CD4-positive, alpha-beta T cell (primary cell): ENCODE measurements around the gene RAD18. TPM values are rescaled to one million over a fixed set of nuclear protein-coding genes. Genes with fewer than 3 reads are reported as not detected.

ENCODE experiments used
- ATAC-seq: fragments of 200-7000 bp; cut with Tn5 transposase; one replicate; pipeline ENCODE4 v1.10.0; 2022; ENCODE audit warnings: mild to moderate bottlenecking; ENCODE audit not compliant: poor library complexity
- CTCF ChIA-PET: fragments of 350-600 bp; sonication (Branson Sonifier 250); formaldehyde crosslinking; loops from one replicate; lab custom pipeline; 2021; ENCODE audit warnings: antibody characterized with exemption, inconsistent platforms; lab: Charles Lee
- POLR2A ChIA-PET: fragments of 350-600 bp; sonication (Branson Sonifier 250); formaldehyde crosslinking; loops from one replicate; lab custom pipeline; 2021; ENCODE audit warnings: antibody characterized with exemption, inconsistent platforms; lab: Charles Lee
- DNase-seq, 14 experiments: peaks; one replicate each; pipeline ENCODE4 v3.0.0-alpha.2; 2013 to 2020; ENCODE audit warnings: mixed read lengths in 2 of 14
- H3K27ac ChIP-seq, 2 donors: one replicate each; pipeline versions ENCODE4 v1.5.1 to v1.7.0; 2013; ENCODE audit warnings: low read length in 2 of 2, low read depth in 1 of 2, mild to moderate bottlenecking in 1 of 2
- H3K27me3 ChIP-seq, 2 experiments: 1 replicate in 1 of 2; 2 replicates in 1 of 2; pipeline versions ENCODE4 v1.6.1 to v1.7.0; 2013; ENCODE audit warnings: low read length in 2 of 2, control low read depth in 1 of 2, mild to moderate bottlenecking in 1 of 2, moderate library complexity in 1 of 2; ENCODE audit not compliant: insufficient read depth in 2 of 2, control insufficient read depth in 1 of 2
- H3K36me3 ChIP-seq: one replicate; pipeline ENCODE4 v1.6.1; 2013; ENCODE audit warnings: low read length, control low read depth; ENCODE audit not compliant: insufficient read depth
- H3K4me1 ChIP-seq: one replicate; pipeline ENCODE4 v1.6.1; 2013; ENCODE audit warnings: low read length, control low read depth; ENCODE audit not compliant: insufficient read depth
- H3K4me3 ChIP-seq: one replicate; pipeline ENCODE4 v1.5.1; 2013; ENCODE audit warnings: mild to moderate bottlenecking, low read length, moderate library complexity
- H3K9me3 ChIP-seq, 2 experiments: 1 replicate in 1 of 2; 2 replicates in 1 of 2; pipeline versions ENCODE4 v1.6.1 to v1.7.0; 2013; ENCODE audit warnings: low read length in 2 of 2, mild to moderate bottlenecking in 2 of 2, control low read depth in 1 of 2, moderate library complexity in 1 of 2; ENCODE audit not compliant: control insufficient read depth in 1 of 2, insufficient read depth in 1 of 2
- H3K27ac Mint-ChIP-seq: one replicate; pipeline ENCODE4 v1.8.0; 2020; ENCODE audit warnings: mixed read lengths
- H3K27me3 Mint-ChIP-seq: one replicate; pipeline ENCODE4 v1.8.0; 2021; ENCODE audit warnings: mixed read lengths
- H3K36me3 Mint-ChIP-seq: one replicate; pipeline ENCODE4 v1.8.0; 2021; ENCODE audit warnings: low read depth, mixed read lengths
- H3K4me1 Mint-ChIP-seq: one replicate; pipeline ENCODE4 v1.8.0; 2021; ENCODE audit warnings: low read depth, mixed read lengths
- H3K4me3 Mint-ChIP-seq: one replicate; pipeline ENCODE4 v1.8.0; 2020; ENCODE audit warnings: mild to moderate bottlenecking, mixed read lengths
- H3K9me3 Mint-ChIP-seq: one replicate; pipeline ENCODE4 v1.8.0; 2020; ENCODE audit warnings: mixed read lengths
- CTCF ChIP-seq: fragments of 200-600 bp; IDR thresholded peaks from one replicate; pipeline ENCODE4 v1.8.0; 2022; ENCODE audit warnings: antibody characterized with exemption, mild to moderate bottlenecking
- intact Hi-C, 2 experiments: fragments of 100-400 bp; cut with DNase I in 1 of 2; cut with micrococcal nuclease in 1 of 2; formaldehyde crosslinking; loops; one replicate each; pipeline versions ENCODE4 v1.15.1 to v1.9.0; 2023 to 2025; cut with DNase I, micrococcal nuclease
- total RNA-seq, 174 experiments: library from RNA in 2 of 174; stranded (reverse) in 2 of 174; gene quantifications; one replicate each; pipeline ENCODE4 v1.2.3 and lab custom pipeline; 2021 to 2026

Gene RAD18
- total RNA-seq, 2 experiments from 2014 or later: 9.6 to 10.0 TPM

- ChIA-PET CTCF (no interaction called here), POLR2A (no interaction called here)
- Mint-ChIP-seq H3K36me3 (no peaks in the 10 kb centered on the region), H3K4me3 (no peak overlapping the region), H3K27me3 (no peaks in the 10 kb centered on the region), H3K4me1 (no peaks in the 10 kb centered on the region), H3K9me3 (no peaks in the 10 kb centered on the region), H3K27ac (no peak overlapping the region)
- no peak for TF ChIP-seq CTCF
- H3K9me3 ChIP-seq: no peaks in the 10 kb centered on the region
- H3K4me1 ChIP-seq: no peaks in the 10 kb centered on the region
- H3K27me3 ChIP-seq: no peaks in the 10 kb centered on the region
- no peaks in the 10 kb centered on the region for H3K36me3 ChIP-seq
- DNase-seq: no peak
- intact Hi-C loops: no loop called here
- no peak overlapping the region for H3K4me3 ChIP-seq
- ATAC-seq: no peak
- no peak overlapping the region for H3K27ac ChIP-seq
These were observed 110.8 kb downstream of the RAD18 start for GRCh38 chr3:8852511-8852910.

DNA sequence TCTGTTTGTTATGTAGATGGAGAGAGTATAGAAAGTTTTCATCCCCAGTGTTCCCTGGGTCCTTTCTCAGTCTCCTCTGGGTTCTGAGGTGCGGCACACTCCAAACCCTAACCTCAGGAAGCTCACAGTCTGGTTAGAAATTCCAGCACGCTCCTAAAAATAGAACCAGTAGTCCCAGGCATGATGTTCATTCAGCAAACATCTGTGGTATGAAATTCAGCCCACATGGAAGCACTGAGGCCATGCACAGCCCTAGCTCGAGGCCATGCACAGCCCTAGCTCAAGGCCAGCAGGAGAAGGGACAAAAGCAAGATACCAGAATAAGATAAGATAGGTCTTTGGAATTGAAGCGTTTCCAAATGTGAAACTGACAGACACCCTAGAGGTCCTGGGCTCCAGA lies 111.6 kb downstream of the RAD18 start:
- Histone ChIP-seq H3K27me3 (no peaks in the 10 kb centered on the region), H3K9me3 (no peaks in the 10 kb centered on the region), H3K4me3 (no peak overlapping the region), H3K36me3 (no peaks in the 10 kb centered on the region), H3K27ac (no peak overlapping the region), H3K4me1 (no peaks in the 10 kb centered on the region)
- POLR2A ChIA-PET: no interaction called here
- Mint-ChIP-seq H3K27me3 (no peaks in the 10 kb centered on the region), H3K4me3 (no peak overlapping the region), H3K27ac (no peak overlapping the region), H3K9me3 (no peaks in the 10 kb centered on the region), H3K4me1 (no peaks in the 10 kb centered on the region), H3K36me3 (no peaks in the 10 kb centered on the region)
- no peak for ATAC-seq
- intact Hi-C loops: no loop called here
- CTCF ChIA-PET: no interaction called here
- DNase-seq: no peak
- no peak for TF ChIP-seq CTCF

DNA sequence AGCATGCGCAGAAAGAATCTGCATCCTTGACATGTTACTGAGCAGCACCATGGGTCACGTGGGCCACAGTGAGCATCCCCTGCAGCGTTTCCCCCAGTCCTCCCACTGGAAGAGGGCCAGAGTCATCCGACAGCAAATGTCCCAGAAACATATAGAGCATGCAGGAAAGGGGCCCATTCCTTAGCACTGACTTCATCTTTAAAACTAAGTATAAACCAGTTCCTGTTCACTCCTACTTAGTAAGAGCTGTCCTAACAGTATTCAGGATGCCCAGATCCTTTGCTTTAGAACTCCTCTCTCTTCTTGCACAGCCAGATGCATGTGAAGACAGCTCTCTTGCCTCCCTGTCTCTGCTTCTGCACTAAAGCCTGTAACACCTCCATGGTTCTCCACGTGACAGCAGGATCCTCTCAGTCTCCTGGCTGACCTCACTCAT lies 114.6 kb downstream of the RAD18 start:
- H3K27me3 Mint-ChIP-seq: no peaks in the 10 kb centered on the region
- H3K36me3 Mint-ChIP-seq: no peaks in the 10 kb centered on the region
- POLR2A ChIA-PET: no interaction called here

More for the DNA sequence above, 114.6 kb downstream of the RAD18 start:
- no peak overlapping the region for H3K4me3 Mint-ChIP-seq
- no peaks in the 10 kb centered on the region for H3K9me3 Mint-ChIP-seq
- H3K27me3 ChIP-seq: no peaks in the 10 kb centered on the region
- ATAC-seq (no peak), DNase-seq (no peak)
- H3K4me3 ChIP-seq: no peak overlapping the region
- CTCF ChIA-PET: no interaction called here
- no peak overlapping the region for H3K27ac Mint-ChIP-seq
- intact Hi-C loops: no loop called here
- H3K4me1 ChIP-seq: no peaks in the 10 kb centered on the region
- H3K4me1 Mint-ChIP-seq: no peaks in the 10 kb centered on the region
- no peaks in the 10 kb centered on the region for H3K36me3 ChIP-seq
- no peak overlapping the region for H3K27ac ChIP-seq
- no peak for TF ChIP-seq CTCF
- no peaks in the 10 kb centered on the region for H3K9me3 ChIP-seq
